Embryonic facial prominence (tissue), 1 donor: ENCODE data around the gene COPG1.
"Not testable (repeated sequence)": the region's sequence is repeated elsewhere in the genome, so short reads cannot be mapped to it uniquely, and the experiment has no call there.

Experiments
- DNase-seq: peaks from one replicate; pipeline ENCODE4 v3.0.0-alpha.2; 2016; ENCODE audit errors: extremely low spot score

The COPG1 gene

GRCh38 chr3:129245141-129245540 lies 4.3 kb upstream of the COPG1 start:
- no peak for DNase-seq

- DNase-seq = peak; percentile 71
These were observed 3.6 kb upstream of the COPG1 start for GRCh38 chr3:129245641-129246306.

GRCh38 chr3:129246636-129247035 lies 2.8 kb upstream of the COPG1 start:
- no peak for DNase-seq

- DNase-seq = no peak
These were observed 973 bp upstream of the COPG1 start for GRCh38 chr3:129248286-129248979.

- DNase-seq = no peak
These were observed 3.3 kb downstream of the COPG1 start for GRCh38 chr3:129252748-129253147.

- no peak for DNase-seq
These were observed 5.3 kb downstream of the COPG1 start for GRCh38 chr3:129254536-129255230.

- no peak for DNase-seq
These were observed 6.9 kb downstream of the COPG1 start for GRCh38 chr3:129256270-129256669.

GRCh38 chr3:129257609-129258008 lies 8.2 kb downstream of the COPG1 start:
- DNase-seq = no peak

- no peak for DNase-seq
These were observed 10.4 kb downstream of the COPG1 start for GRCh38 chr3:129259612-129260477.

GRCh38 chr3:129260606-129261005 lies 11.2 kb downstream of the COPG1 start:
- DNase-seq = no peak

- DNase-seq = no peak
These were observed 12.5 kb downstream of the COPG1 start for GRCh38 chr3:129261894-129262293.

- DNase-seq = no peak
These were observed 13.9 kb downstream of the COPG1 start for GRCh38 chr3:129263161-129263910.

- not testable (repeated sequence) for DNase-seq
These were observed 15.6 kb downstream of the COPG1 start for GRCh38 chr3:129264994-129265393.

- no peak for DNase-seq
These were observed 17.2 kb downstream of the COPG1 start for GRCh38 chr3:129266651-129267050.

GRCh38 chr3:129268396-129268795 lies 19.0 kb downstream of the COPG1 start:
- DNase-seq = no peak

GRCh38 chr3:129271674-129272073 lies 22.3 kb downstream of the COPG1 start:
- no peak for DNase-seq

- no peak for DNase-seq
These were observed 27.0 kb downstream of the COPG1 start for GRCh38 chr3:129276385-129276784.

- no peak for DNase-seq
These were observed 28.4 kb downstream of the COPG1 start for GRCh38 chr3:129277829-129278271.

GRCh38 chr3:129278439-129278965 lies 29.1 kb downstream of the COPG1 start, which contains the start of gene HMCES:
TSS of gene HMCES (plus strand) at chr3:129278870. CDS start at chr3:129279733, 863 bp downstream.
- DNase-seq = peak; percentile 84
